IPS DF 19.7 (cell line): ENCODE data around the gene ADAMTS17.

Source experiments
- DNase-seq: peaks from one replicate; pipeline ENCODE4 v3.0.0-alpha.2; 2013; ENCODE audit warnings: low read depth, low spot score

The ADAMTS17 gene

GRCh38 chr15:100049936-100050876 is 291.6 kb downstream of the ADAMTS17 start:
- DNase-seq: no peak

GRCh38 chr15:100049483-100049882 is 292.3 kb downstream of the ADAMTS17 start:
- DNase-seq: no peak

GRCh38 chr15:100048736-100049135 is 293.0 kb downstream of the ADAMTS17 start:
- no peak for DNase-seq

GRCh38 chr15:100043692-100044091 is 298.1 kb downstream of the ADAMTS17 start:
- no peak for DNase-seq

- DNase-seq: no peak
Observed at GRCh38 chr15:100043068-100043641, 298.6 kb downstream of the ADAMTS17 start.

GRCh38 chr15:100042558-100042957 is 299.2 kb downstream of the ADAMTS17 start:
- DNase-seq: no peak

- DNase-seq: no peak
Observed at GRCh38 chr15:100041127-100041828, 300.5 kb downstream of the ADAMTS17 start.

- DNase-seq: no peak
Observed at GRCh38 chr15:100039994-100040393, 301.8 kb downstream of the ADAMTS17 start.

- DNase-seq: no peak
Observed at GRCh38 chr15:100038736-100039135, 303.0 kb downstream of the ADAMTS17 start.

- DNase-seq: no peak
Observed at GRCh38 chr15:100037901-100038300, 303.9 kb downstream of the ADAMTS17 start.

- DNase-seq: no peak
Observed at GRCh38 chr15:100036015-100036414, 305.8 kb downstream of the ADAMTS17 start.

GRCh38 chr15:100034191-100034590 is 307.6 kb downstream of the ADAMTS17 start:
- DNase-seq: no peak

- DNase-seq: no peak
Observed at GRCh38 chr15:100033140-100033857, 308.5 kb downstream of the ADAMTS17 start.

GRCh38 chr15:100032358-100033085 is 309.3 kb downstream of the ADAMTS17 start:
- no peak for DNase-seq

GRCh38 chr15:100031665-100032357 is 310.0 kb downstream of the ADAMTS17 start:
- DNase-seq: no peak

- DNase-seq: no peak
Observed at GRCh38 chr15:100030586-100031229, 311.1 kb downstream of the ADAMTS17 start.

- DNase-seq: no peak
Observed at GRCh38 chr15:100029868-100030479, 311.8 kb downstream of the ADAMTS17 start.

- no peak for DNase-seq
Observed at GRCh38 chr15:100029045-100029444, 312.7 kb downstream of the ADAMTS17 start.

- no peak for DNase-seq
Observed at GRCh38 chr15:100026041-100026440, 315.7 kb downstream of the ADAMTS17 start.
